GM12878 (cell line): ENCODE results near the gene SLAMF1. TPM values are rescaled to one million over a fixed set of nuclear protein-coding genes. Genes with fewer than 3 reads are reported as not detected.

ENCODE experiments used
- BACH1 ChIP-seq: fragments of 450-650 bp; IDR thresholded peaks from 2 replicates; pipeline ENCODE4 v1.6.1; 2017; ENCODE audit warnings: mild to moderate bottlenecking, borderline replicate concordance
- BCL11A ChIP-seq: IDR thresholded peaks from 2 replicates; pipeline ENCODE4 v1.6.1; 2011; ENCODE audit warnings: low read depth, low read length
- BMI1 ChIP-seq: fragments of 450-650 bp; IDR thresholded peaks from 2 replicates; pipeline ENCODE4 v1.6.1; 2016; ENCODE audit warnings: mild to moderate bottlenecking, moderate library complexity, borderline replicate concordance
- CHD1 ChIP-seq: IDR thresholded peaks from 2 replicates; pipeline ENCODE4 v1.6.1; 2012; ENCODE audit warnings: low read depth, low read length, improper control_type of control experiment
- ESRRA ChIP-seq: IDR thresholded peaks from 2 replicates; pipeline ENCODE4 v1.6.1; 2012; ENCODE audit warnings: mild to moderate bottlenecking, low read length, improper control_type of control experiment
- HSF1 ChIP-seq: fragments of 150-350 bp; IDR thresholded peaks from 2 replicates; pipeline ENCODE4 v1.6.1; 2014; ENCODE audit warnings: mild to moderate bottlenecking, low read depth, low read length
- JUND ChIP-seq: IDR thresholded peaks from 2 replicates; pipeline ENCODE4 v1.6.1; 2012; ENCODE audit warnings: low read depth, mild to moderate bottlenecking, low read length, improper control_type of control experiment, moderate library complexity
- MXI1 ChIP-seq: fragments of 150-350 bp; IDR thresholded peaks from 2 replicates; pipeline ENCODE4 v1.6.1; 2011; ENCODE audit warnings: low read depth, mild to moderate bottlenecking, inconsistent platforms, low read length, improper control_type of control experiment
- MYB ChIP-seq: fragments of 150-350 bp; IDR thresholded peaks from 2 replicates; pipeline ENCODE4 v1.6.1; 2014; ENCODE audit warnings: mild to moderate bottlenecking, low read depth, low read length, borderline replicate concordance
- NBN ChIP-seq: fragments of 450-650 bp; IDR thresholded peaks from 2 replicates; pipeline ENCODE4 v1.6.1; 2016
- PAX5 ChIP-seq: IDR thresholded peaks from 2 replicates; pipeline ENCODE4 v1.6.1; 2011; ENCODE audit warnings: low read depth, low read length, borderline replicate concordance
- POLR2AphosphoS2 ChIP-seq: IDR thresholded peaks from 2 replicates; pipeline ENCODE4 v1.6.1; 2011; ENCODE audit warnings: low read depth, mild to moderate bottlenecking, low read length, improper control_type of control experiment, moderate library complexity
- POLR2AphosphoS5 ChIP-seq: IDR thresholded peaks from 2 replicates; pipeline ENCODE4 v1.6.1; 2011; ENCODE audit warnings: mild to moderate bottlenecking, low read length, inconsistent platforms
- RBBP5 ChIP-seq: fragments of 200-600 bp; sonication (generic); conservative IDR thresholded peaks from 2 replicates; pipeline ENCODE4 v1.6.1; 2016
- RELA ChIP-seq: fragments of 450-650 bp; IDR thresholded peaks from 2 replicates; pipeline ENCODE4 v1.8.0; 2014; ENCODE audit warnings: borderline replicate concordance; ENCODE audit not compliant: partially characterized antibody
- SIN3A ChIP-seq: IDR thresholded peaks from 2 replicates; pipeline ENCODE4 v1.6.1; 2012; ENCODE audit warnings: low read depth, low read length, improper control_type of control experiment
- SMAD1 ChIP-seq: fragments of 450-650 bp; IDR thresholded peaks from 2 replicates; pipeline ENCODE4 v1.6.1; 2018; ENCODE audit warnings: mild to moderate bottlenecking, low read depth; ENCODE audit not compliant: partially characterized antibody
- SREBF2 ChIP-seq: IDR thresholded peaks from 2 replicates; pipeline ENCODE4 v1.6.1; 2012; ENCODE audit warnings: mild to moderate bottlenecking, low read length
- TAF1 ChIP-seq: IDR thresholded peaks from 2 replicates; pipeline ENCODE4 v1.6.1; 2011; ENCODE audit warnings: mild to moderate bottlenecking, low read depth, low read length, borderline replicate concordance
- ZNF384 ChIP-seq: IDR thresholded peaks from 2 replicates; pipeline ENCODE4 v1.6.1; 2012; ENCODE audit warnings: low read depth, mild to moderate bottlenecking, low read length, improper control_type of control experiment, borderline replicate concordance
- ZNF622 ChIP-seq: fragments of 450-650 bp; IDR thresholded peaks from 2 replicates; pipeline ENCODE4 v1.6.1; 2017; ENCODE audit warnings: mild to moderate bottlenecking, inconsistent platforms
- polyA plus RNA-seq, 11 experiments: library from polyadenylated mRNA; depleted of rRNA in 4 of 11; unstranded in 6 of 11; stranded (reverse) in 5 of 11; fragments of >200 nt; fragmentation: Nextera tagmentation in 4 of 11; fragmentation: Illumina TruSeq in 1 of 11; extraction: Ambion mirVana in 4 of 11; extraction: Trizol in 1 of 11; gene quantifications; 1 replicate in 1 of 11; 2 replicates in 10 of 11; pipeline versions ENCODE4 v1.2.1 to v1.2.3, GENCODE V29; 2011 to 2016; ENCODE audit warnings: inconsistent platforms in 2 of 11, missing spikeins in 2 of 11, low read depth in 1 of 11
- total RNA-seq, 4 experiments: library from RNA; depleted of rRNA in 3 of 4; stranded (reverse); fragments of >200 nt in 3 of 4; fragmentation: Illumina TruSeq in 1 of 4; extraction: Trizol in 1 of 4; gene quantifications; 2 replicates each; pipeline versions ENCODE4 v1.2.1 to v1.2.3, GENCODE V29; 2013 to 2021
- TF ChIP-seq, protein P1 (sequence below): fragments of 450-650 bp; formaldehyde crosslinking; IDR thresholded peaks from 2 replicates; pipeline ENCODE4 v1.5.0; 2022; ENCODE audit warnings: mild to moderate bottlenecking, missing genetic modification characterization
- TF ChIP-seq, protein P2 (sequence below): fragments of 450-650 bp; formaldehyde crosslinking; IDR thresholded peaks from 2 replicates; pipeline ENCODE4 v1.4.0; 2020; ENCODE audit warnings: mild to moderate bottlenecking, moderate library complexity

Gene SLAMF1
- total and polyA plus RNA-seq, 10 of the 15 experiments (the other 5 are each of a cell fraction or from before 2014, with no cell fraction given) = 87.3 to 260 (median 131) TPM

GRCh38 chr1:160625725-160626498 lies 20.9 kb downstream of the SLAMF1 start (continued):
- TF ChIP-seq NBN = peak; percentile 82
- TF ChIP-seq SREBF2 = no peak
- TF ChIP-seq HSF1 = no peak
- TF ChIP-seq PAX5 = peak; percentile 31; the same call in 1 of the 2 replicates
- 0 out of 2 replicates have a peak, but pooled peaks have one; percentile 27 for TF ChIP-seq POLR2AphosphoS2
- TF ChIP-seq, protein P1, sequence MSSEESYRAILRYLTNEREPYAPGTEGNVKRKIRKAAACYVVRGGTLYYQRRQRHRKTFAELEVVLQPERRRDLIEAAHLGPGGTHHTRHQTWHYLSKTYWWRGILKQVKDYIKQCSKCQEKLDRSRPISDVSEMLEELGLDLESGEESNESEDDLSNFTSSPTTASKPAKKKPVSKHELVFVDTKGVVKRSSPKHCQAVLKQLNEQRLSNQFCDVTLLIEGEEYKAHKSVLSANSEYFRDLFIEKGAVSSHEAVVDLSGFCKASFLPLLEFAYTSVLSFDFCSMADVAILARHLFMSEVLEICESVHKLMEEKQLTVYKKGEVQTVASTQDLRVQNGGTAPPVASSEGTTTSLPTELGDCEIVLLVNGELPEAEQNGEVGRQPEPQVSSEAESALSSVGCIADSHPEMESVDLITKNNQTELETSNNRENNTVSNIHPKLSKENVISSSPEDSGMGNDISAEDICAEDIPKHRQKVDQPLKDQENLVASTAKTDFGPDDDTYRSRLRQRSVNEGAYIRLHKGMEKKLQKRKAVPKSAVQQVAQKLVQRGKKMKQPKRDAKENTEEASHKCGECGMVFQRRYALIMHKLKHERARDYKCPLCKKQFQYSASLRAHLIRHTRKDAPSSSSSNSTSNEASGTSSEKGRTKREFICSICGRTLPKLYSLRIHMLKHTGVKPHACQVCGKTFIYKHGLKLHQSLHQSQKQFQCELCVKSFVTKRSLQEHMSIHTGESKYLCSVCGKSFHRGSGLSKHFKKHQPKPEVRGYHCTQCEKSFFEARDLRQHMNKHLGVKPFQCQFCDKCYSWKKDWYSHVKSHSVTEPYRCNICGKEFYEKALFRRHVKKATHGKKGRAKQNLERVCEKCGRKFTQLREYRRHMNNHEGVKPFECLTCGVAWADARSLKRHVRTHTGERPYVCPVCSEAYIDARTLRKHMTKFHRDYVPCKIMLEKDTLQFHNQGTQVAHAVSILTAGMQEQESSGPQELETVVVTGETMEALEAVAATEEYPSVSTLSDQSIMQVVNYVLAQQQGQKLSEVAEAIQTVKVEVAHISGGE (CRISPR knock-in tag) = peak; percentile 32
- no peak for TF ChIP-seq MXI1
- TF ChIP-seq TAF1 = 0 out of 2 replicates have a peak, but pooled peaks have one; percentile 17
- TF ChIP-seq POLR2AphosphoS5 = peak; percentile 77
- no peak for TF ChIP-seq ESRRA
- TF ChIP-seq ZNF384 = no peak
- peak; percentile 18 for TF ChIP-seq BMI1
- no peak for TF ChIP-seq RELA
- no peak for TF ChIP-seq MYB
- TF ChIP-seq ZNF622 = no peak
- TF ChIP-seq CHD1 = no peak
- TF ChIP-seq BCL11A = 0 out of 2 replicates have a peak, but pooled peaks have one; percentile 11
- TF ChIP-seq SIN3A = no peak
- no peak for TF ChIP-seq RBBP5
- no peak for TF ChIP-seq JUND
- TF ChIP-seq, protein P2, sequence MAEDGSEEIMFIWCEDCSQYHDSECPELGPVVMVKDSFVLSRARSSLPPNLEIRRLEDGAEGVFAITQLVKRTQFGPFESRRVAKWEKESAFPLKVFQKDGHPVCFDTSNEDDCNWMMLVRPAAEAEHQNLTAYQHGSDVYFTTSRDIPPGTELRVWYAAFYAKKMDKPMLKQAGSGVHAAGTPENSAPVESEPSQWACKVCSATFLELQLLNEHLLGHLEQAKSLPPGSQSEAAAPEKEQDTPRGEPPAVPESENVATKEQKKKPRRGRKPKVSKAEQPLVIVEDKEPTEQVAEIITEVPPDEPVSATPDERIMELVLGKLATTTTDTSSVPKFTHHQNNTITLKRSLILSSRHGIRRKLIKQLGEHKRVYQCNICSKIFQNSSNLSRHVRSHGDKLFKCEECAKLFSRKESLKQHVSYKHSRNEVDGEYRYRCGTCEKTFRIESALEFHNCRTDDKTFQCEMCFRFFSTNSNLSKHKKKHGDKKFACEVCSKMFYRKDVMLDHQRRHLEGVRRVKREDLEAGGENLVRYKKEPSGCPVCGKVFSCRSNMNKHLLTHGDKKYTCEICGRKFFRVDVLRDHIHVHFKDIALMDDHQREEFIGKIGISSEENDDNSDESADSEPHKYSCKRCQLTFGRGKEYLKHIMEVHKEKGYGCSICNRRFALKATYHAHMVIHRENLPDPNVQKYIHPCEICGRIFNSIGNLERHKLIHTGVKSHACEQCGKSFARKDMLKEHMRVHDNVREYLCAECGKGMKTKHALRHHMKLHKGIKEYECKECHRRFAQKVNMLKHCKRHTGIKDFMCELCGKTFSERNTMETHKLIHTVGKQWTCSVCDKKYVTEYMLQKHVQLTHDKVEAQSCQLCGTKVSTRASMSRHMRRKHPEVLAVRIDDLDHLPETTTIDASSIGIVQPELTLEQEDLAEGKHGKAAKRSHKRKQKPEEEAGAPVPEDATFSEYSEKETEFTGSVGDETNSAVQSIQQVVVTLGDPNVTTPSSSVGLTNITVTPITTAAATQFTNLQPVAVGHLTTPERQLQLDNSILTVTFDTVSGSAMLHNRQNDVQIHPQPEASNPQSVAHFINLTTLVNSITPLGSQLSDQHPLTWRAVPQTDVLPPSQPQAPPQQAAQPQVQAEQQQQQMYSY (CRISPR knock-in tag) = no peak
- no peak for TF ChIP-seq SMAD1
- TF ChIP-seq BACH1 = no peak
